GM21528 (cell line): ENCODE results near the gene ARHGEF9.
"Not testable (repeated sequence)": the region's sequence is repeated elsewhere in the genome, so short reads cannot be mapped to it uniquely, and the experiment has no call there.

Experiments
- ATAC-seq: cut with Tn5 transposase; IDR thresholded peaks from one replicate; pipeline ENCODE4 v1.9.1; 2021; ENCODE audit warnings: mild to moderate bottlenecking, moderate library complexity; ENCODE audit not compliant: unreplicated experiment, low FRiP score

The ARHGEF9 gene

GRCh38 chrX:63784902-63785707 is at the start of gene ARHGEF9:
ARHGEF9 (minus strand) TSS chrX:63785214; CDS start chrX:63785145, 69 bp downstream.
- ATAC-seq: no peak

DNA sequence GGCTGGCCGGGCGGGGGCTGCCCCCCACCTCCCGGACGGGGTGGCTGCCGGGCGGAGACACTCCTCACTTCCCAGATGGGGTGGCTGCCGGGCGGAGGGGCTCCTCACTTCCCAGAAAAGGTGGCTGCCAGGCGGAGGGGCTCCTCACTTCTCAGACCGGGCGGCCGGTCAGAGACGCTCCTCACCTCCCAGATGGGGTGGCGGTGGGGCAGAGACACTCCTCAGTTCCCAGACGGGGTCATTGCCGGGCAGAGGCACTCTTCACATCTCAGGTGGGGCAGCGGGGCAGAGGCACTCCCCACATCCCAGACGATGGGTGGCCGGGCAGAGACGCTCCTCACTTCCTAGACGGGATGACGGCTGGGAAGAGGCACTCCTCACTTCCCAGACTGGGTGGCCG is 40.4 kb upstream of the ARHGEF9 start:
- not testable (repeated sequence) for ATAC-seq

DNA sequence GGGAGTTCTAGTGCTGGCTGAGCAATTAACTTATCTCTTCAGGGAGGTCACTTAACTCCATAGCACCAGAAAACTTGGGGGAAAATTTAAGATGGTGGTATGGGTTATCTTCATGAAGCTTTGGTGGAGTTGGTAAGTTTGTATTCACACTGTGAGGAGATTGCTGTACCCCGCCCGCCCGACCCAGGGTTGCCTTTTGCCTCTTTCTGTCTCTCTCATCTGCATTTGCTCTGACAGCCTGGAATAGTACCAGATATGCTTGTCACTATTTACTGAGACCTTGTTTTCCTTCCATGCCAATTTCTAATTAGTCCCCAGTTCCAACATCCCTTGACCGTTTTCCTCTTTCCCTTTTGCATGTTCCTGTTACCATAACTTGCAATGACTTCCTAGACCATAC is 33.1 kb upstream of the ARHGEF9 start:
- ATAC-seq: no peak

- ATAC-seq: no peak
Measured at GRCh38 chrX:63817696-63818095, 32.7 kb upstream of the ARHGEF9 start.

GRCh38 chrX:63812823-63813222 is 27.8 kb upstream of the ARHGEF9 start:
- no peak for ATAC-seq

- no peak for ATAC-seq
Measured at GRCh38 chrX:63810746-63811145, 25.7 kb upstream of the ARHGEF9 start.

GRCh38 chrX:63809173-63809572 is 24.2 kb upstream of the ARHGEF9 start:
- no peak for ATAC-seq

GRCh38 chrX:63795406-63795805 is 10.4 kb upstream of the ARHGEF9 start:
- not testable (repeated sequence) for ATAC-seq

DNA sequence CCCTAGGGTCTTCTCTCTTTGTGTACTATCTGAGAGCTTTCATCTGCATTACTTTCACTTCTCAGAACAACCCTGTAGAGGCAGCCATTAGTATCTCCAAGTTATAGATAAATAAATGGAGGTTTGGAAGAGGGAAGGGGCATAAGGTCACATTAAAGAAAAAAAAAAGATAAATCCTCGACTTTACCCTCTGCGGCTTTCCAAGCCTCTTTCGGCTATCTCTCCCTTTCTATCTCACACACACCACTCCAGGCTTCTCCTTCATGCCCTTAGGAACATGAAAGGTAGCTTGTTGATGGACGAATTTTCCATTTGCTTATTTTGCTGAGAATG is 660 bp upstream of the ARHGEF9 start:
- no peak for ATAC-seq

GRCh38 chrX:63784346-63784901 is 590 bp downstream of the ARHGEF9 start:
- no peak for ATAC-seq

DNA sequence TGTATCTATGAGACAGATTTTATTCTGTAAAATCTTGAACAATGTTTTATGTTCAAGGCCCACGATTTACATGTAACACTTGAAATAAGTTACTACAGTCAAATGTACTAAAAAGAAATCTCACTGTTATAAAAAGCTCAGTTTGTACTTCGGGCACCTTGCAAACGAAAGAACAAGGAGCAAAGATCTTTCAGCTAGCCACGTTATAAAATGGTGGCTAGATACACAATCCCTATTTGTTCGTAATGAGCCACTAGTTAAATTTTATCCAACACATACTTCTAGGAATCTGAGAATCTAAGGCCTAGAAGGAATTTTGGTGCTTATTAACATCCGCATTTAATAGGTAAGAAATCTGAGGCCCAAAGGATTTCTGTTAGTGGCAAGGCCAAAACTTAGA is 2.5 kb downstream of the ARHGEF9 start:
- no peak for ATAC-seq

DNA sequence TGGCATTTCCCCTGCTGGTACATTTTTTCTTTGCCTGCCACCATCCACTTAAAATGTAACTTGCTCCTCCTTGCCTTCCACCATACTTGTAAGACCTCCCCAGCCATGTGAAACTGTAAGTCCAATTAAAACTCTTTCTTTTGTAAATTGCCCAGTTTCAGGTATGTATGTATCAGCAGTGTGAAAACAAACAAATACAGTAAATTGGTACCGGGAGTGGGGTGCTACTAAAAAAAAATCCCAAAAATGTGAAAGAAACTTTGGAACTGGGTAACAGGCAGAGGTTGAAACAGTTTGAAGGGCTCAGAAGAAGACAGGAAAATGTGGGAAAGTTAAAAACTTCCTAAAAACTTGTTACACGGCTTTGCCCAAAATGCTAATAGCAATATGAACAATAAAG is 16.3 kb downstream of the ARHGEF9 start:
- no peak for ATAC-seq

GRCh38 chrX:63765712-63766111 is 19.3 kb downstream of the ARHGEF9 start:
- ATAC-seq: no peak

- ATAC-seq: no peak
Measured at GRCh38 chrX:63764946-63765345, 20.1 kb downstream of the ARHGEF9 start.

DNA sequence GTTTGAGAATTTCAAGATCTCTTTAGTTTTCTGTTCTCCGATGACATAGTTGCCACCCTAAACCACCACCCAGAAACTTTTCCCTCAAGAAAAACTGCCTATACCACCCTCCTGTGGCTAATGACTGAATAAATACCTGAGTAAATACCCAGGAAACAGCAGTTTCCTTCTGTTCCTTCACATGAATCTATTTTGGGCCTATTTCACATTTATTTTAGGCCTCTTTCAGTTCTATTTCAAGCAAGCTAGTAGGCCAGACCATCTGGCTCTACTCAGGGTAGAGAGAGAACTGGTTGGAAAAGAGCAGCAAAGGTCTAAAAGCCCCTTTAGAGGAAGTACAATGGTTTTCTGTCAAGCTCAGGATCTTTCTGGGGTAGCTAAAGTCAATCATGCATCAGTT is 23.4 kb downstream of the ARHGEF9 start:
- peak; percentile 75 for ATAC-seq

- ATAC-seq: no peak
Measured at GRCh38 chrX:63758011-63758410, 27.0 kb downstream of the ARHGEF9 start.

GRCh38 chrX:63755892-63756291 is 29.1 kb downstream of the ARHGEF9 start:
- ATAC-seq: no peak

DNA sequence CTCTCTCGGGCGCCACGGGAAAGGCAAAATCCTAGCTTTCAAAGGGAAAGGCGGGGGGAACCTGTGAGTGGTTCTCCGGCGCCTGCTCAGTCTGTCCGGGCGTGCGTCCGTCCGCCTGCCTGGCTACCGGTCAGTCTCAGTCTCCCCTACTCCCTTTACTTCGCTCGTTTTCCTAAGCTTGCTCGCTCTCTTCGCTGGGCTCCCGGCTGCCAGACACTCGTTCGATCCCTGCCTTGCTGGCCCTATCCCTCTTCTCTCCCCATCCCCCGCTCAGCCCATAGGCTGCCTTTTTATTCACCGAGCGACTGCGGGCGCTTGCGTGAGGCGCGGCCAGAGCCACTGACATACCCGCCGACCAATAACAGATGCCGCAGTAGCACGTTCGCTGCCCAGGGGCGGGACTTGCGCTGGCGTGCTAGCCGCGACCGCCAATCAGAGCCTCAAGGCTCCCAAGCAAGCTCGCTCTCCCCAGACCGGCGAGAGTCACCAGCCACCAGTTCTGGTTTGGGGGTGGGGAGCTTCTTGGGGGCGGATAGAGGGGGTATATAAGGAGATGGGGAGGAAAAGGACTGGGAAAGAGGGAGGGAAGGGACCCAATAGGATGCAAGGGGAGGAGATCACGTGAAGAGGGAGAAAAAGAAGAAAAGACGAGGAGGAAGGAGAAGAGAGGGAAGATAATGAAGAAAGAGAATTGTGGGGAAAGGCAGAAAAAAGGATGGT is 30.0 kb downstream of the ARHGEF9 start:
- peak; percentile 99 for ATAC-seq

- ATAC-seq: peak; percentile 46
Measured at GRCh38 chrX:63754136-63754859, 30.7 kb downstream of the ARHGEF9 start.

GRCh38 chrX:63751481-63751880 is 33.5 kb downstream of the ARHGEF9 start:
- no peak for ATAC-seq

- ATAC-seq: no peak
Measured at GRCh38 chrX:63750811-63751210, 34.2 kb downstream of the ARHGEF9 start.
